ENCODE measurements around the gene ECHDC1.
"Not testable (repeated sequence)": the region's sequence is repeated elsewhere in the genome, so short reads cannot be mapped to it uniquely, and the experiment has no call there.

ECHDC1 gene, protein sequence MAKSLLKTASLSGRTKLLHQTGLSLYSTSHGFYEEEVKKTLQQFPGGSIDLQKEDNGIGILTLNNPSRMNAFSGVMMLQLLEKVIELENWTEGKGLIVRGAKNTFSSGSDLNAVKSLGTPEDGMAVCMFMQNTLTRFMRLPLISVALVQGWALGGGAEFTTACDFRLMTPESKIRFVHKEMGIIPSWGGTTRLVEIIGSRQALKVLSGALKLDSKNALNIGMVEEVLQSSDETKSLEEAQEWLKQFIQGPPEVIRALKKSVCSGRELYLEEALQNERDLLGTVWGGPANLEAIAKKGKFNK

DNA sequence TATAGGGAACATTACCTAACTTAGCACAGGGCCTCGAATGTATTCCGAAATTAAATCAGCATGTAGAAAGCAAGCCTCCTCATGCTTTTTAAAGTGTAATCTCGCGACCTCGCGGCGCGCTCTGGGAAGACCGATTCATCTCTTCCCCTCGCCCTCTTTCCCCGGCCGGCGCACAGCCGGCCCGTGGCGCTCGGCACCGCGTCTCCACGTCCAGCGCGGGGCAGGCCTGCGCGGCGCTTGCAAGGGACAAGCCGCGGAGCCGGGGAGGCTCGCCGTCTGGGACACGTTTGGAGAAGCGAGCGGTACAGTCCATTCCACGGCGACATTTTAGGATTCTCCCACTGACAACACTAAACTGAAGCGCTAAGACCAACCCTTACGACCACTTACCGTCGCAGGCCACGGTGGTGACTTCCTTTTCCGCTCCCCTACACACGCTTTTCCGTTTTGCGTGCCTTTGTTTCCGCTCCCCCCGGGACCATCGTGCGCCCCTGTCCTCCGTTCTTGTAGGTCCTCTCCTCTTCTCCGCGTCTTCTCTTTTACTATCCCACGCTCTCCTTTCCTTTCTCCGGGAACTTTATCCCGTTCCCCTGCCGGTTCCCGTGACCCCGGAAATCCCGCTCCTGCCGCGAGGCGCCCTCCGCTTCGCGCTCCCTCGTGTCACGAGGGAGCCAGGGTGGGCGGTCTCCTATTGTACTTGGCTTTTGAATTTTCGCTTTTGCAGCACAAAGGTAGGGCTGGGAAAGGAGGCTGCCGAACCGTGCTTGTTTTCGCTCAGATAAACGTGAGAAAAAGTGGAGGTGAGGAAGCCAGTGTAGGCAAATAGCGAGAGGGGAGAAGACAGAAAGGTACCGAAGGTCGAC is at the start of gene ECHDC1:
Gene ECHDC1 (minus strand): TSS at position 664 of the 863 bp plus-strand sequence. CDS start 12,581 bp downstream, outside the sequence.
- peak; percentile 85 for DNase-seq (ENCODE audit: extremely low read depth, insufficient read length)
- Histone ChIP-seq H3K36me3 (ENCODE audit: control insufficient read depth, insufficient read depth, low read length) (no peaks in the 10 kb centered on the region), H3K4me3 (replicated peaks; ENCODE audit: low read depth, low read length) (peak within 1 kb of the TSS; percentile 91), H3K27me3 (replicated peaks; ENCODE audit: control insufficient read depth, insufficient read depth, low read length) (no peaks in the 10 kb centered on the region)
- TF ChIP-seq, protein P1, sequence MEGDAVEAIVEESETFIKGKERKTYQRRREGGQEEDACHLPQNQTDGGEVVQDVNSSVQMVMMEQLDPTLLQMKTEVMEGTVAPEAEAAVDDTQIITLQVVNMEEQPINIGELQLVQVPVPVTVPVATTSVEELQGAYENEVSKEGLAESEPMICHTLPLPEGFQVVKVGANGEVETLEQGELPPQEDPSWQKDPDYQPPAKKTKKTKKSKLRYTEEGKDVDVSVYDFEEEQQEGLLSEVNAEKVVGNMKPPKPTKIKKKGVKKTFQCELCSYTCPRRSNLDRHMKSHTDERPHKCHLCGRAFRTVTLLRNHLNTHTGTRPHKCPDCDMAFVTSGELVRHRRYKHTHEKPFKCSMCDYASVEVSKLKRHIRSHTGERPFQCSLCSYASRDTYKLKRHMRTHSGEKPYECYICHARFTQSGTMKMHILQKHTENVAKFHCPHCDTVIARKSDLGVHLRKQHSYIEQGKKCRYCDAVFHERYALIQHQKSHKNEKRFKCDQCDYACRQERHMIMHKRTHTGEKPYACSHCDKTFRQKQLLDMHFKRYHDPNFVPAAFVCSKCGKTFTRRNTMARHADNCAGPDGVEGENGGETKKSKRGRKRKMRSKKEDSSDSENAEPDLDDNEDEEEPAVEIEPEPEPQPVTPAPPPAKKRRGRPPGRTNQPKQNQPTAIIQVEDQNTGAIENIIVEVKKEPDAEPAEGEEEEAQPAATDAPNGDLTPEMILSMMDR (IDR thresholded peaks at IDR 0.05; ENCODE audit: insufficient read depth, low read length, poor library complexity, severe bottlenecking): no peak

DNA sequence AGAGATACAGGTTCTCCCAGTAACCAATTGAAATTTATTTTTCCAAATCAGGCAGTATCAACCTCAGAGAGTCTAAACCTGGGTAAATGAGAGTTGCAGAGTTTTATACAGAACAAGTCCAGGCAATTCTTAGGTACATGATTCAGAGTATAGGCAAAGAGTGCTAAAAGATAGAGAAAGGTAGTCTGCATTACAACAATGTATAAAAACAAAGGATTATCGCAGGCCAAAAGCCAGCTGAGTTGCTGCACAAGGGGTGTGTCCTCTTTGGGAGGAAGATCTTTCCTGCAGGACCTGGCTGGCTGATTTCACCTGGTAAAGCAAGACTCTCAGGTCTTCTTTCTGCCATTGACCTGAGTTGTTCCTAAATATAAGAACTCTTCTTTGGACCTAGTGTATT is 48.9 kb upstream of the ECHDC1 start:
- Histone ChIP-seq H3K36me3 (ENCODE audit: control insufficient read depth, insufficient read depth, low read length) (no peaks in the 10 kb centered on the region), H3K27me3 (replicated peaks; ENCODE audit: control insufficient read depth, insufficient read depth, low read length) (no peaks in the 10 kb centered on the region), H3K4me3 (replicated peaks; ENCODE audit: low read depth, low read length) (no peak overlapping the region)
- TF ChIP-seq, protein P1 (IDR thresholded peaks at IDR 0.05; ENCODE audit: insufficient read depth, low read length, poor library complexity, severe bottlenecking): no peak
- DNase-seq (ENCODE audit: extremely low read depth, insufficient read length): no peak

DNA sequence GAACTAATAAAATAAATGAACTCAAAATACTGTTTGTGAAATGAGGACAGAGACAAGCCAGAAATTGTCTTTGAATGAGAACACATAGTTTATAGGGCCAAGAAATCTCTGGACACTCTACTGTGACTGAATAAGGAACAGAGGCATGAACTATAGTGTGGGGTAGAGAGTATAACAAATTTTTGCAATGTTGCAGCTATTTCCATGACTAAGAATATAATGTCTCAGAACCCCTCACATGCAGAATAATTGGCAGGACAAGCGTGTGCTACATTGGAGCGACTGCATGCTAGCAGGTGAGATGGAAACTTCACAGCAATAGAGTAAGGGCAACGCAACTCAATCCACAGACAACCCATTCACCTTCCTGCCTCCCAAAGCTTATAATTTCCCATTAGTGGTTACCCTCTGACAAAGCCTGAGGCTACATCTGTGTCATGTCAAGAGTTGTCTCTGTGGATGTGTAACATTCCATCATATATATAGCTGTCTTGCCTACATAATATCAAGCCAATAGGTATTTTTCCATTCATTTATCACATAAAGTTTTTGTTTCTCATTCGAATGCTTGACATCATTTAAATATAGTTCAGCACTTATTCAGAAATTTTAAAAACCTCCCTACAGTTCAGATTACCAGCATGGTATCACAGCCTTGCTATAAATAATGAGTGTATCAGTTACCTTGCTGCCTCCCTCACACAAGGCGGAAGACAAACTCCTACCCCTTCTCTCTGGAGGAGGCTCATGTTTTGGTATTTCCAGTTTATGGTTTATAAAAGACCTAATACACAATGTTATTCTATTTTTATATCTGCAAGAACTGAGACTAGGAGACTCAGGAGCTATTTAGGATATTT is 47.9 kb upstream of the ECHDC1 start:
- Histone ChIP-seq H3K36me3 (ENCODE audit: control insufficient read depth, insufficient read depth, low read length) (no peaks in the 10 kb centered on the region), H3K27me3 (replicated peaks; ENCODE audit: control insufficient read depth, insufficient read depth, low read length) (no peaks in the 10 kb centered on the region), H3K4me3 (replicated peaks; ENCODE audit: low read depth, low read length) (no peak overlapping the region)
- DNase-seq (ENCODE audit: extremely low read depth, insufficient read length): no peak
- TF ChIP-seq, protein P1 (IDR thresholded peaks at IDR 0.05; ENCODE audit: insufficient read depth, low read length, poor library complexity, severe bottlenecking): no peak

DNA sequence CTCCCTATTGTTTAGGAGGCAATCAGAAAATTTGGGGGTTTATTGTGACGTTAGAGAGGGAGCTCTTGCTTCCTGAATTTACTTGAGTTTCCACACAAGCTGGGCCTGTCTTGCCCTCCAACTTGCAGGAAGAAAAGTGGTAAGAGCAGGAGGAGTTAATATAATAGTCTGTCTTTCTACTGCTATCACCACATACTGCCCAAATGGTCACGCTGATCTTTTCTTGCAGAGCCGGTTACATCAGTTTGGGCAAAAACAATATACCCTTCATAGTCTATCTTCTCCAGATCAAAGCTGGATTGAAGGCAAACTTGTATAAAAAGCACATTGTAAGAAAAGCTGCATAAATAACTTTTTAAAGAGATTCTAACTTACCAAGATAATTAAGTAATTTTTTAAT is 46.3 kb upstream of the ECHDC1 start:
- no peak overlapping the region for H3K4me3 ChIP-seq (replicated peaks; ENCODE audit: low read depth, low read length)
- no peaks in the 10 kb centered on the region for H3K27me3 ChIP-seq (replicated peaks; ENCODE audit: control insufficient read depth, insufficient read depth, low read length)
- H3K36me3 ChIP-seq (ENCODE audit: control insufficient read depth, insufficient read depth, low read length): no peaks in the 10 kb centered on the region
- DNase-seq (ENCODE audit: extremely low read depth, insufficient read length): no peak
- TF ChIP-seq, protein P1 (IDR thresholded peaks at IDR 0.05; ENCODE audit: insufficient read depth, low read length, poor library complexity, severe bottlenecking): no peak

DNA sequence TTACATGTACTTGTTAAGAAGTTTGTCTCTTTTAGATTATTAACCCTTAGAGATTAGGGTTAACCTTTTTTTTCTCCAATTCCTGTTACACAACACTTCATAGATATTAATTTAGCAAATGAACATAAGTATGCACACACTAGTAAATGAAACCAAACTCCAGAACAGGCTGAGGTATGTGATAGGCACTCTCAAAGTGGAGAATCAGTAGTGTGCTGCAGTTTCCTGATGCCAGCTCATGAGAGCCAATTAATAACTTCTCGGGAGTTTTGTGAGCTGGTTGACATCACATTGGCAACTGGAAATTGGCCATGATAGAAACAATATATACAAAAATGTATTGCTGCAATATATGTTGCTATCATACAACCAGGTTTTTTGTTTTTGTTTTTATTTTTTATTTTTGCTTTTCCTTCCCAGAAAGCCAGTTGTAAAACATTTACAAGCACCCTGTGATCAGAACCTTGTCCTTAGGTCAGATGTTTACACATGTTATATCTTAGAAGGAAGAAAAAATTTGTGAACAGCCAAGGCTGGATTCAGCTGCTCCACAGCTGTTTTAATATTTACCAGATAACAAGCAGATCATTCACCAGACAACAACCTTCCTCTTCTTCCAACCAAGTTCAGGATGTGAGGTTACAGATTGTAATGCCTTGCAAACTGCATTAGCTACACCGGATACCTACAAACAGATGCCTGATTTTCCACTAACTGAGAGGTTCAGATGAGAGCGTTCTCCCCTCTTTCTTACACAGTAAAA is 42.4 kb upstream of the ECHDC1 start:
- no peaks in the 10 kb centered on the region for H3K27me3 ChIP-seq (replicated peaks; ENCODE audit: control insufficient read depth, insufficient read depth, low read length)
- no peak for DNase-seq (ENCODE audit: extremely low read depth, insufficient read length)
- H3K36me3 ChIP-seq (ENCODE audit: control insufficient read depth, insufficient read depth, low read length): no peaks in the 10 kb centered on the region
- TF ChIP-seq, protein P1 (IDR thresholded peaks at IDR 0.05; ENCODE audit: insufficient read depth, low read length, poor library complexity, severe bottlenecking): no peak
- H3K4me3 ChIP-seq (replicated peaks; ENCODE audit: low read depth, low read length): no peak overlapping the region

DNA sequence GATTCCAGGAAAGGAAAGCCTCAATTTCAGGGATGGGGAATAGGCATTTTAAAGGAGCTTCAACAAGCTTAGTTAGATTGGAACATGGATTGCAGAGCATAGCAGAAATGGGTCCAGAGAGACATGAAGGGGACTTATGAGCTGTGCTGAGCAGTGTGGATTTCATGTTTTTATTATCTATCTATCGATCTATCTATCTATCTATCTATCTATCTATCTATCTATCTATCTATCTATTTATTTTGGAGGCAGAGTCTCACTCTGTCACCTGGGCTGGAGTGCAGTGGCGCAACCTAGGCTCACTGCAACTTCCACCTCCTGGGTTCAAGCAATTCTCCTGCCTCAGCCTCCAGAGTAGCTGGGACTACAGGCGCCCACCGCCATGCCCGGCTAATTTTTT is 41.4 kb upstream of the ECHDC1 start:
- H3K36me3 ChIP-seq (ENCODE audit: control insufficient read depth, insufficient read depth, low read length); H3K27me3 ChIP-seq (replicated peaks; ENCODE audit: control insufficient read depth, insufficient read depth, low read length); H3K4me3 ChIP-seq (replicated peaks; ENCODE audit: low read depth, low read length); DNase-seq (ENCODE audit: extremely low read depth, insufficient read length): not testable (repeated sequence)
